HG03108 (cell line): ENCODE results near the gene CCDC197.

ENCODE experiments used
- ATAC-seq: cut with Tn5 transposase; IDR thresholded peaks from one replicate; pipeline ENCODE4 v1.9.1; 2021; ENCODE audit warnings: moderate library complexity; ENCODE audit not compliant: unreplicated experiment

The CCDC197 gene

GRCh38 chr14:93998871-93999403 is 1.8 kb downstream of the CCDC197 start:
- no peak for ATAC-seq

GRCh38 chr14:93999573-93999972 is 2.5 kb downstream of the CCDC197 start:
- no peak for ATAC-seq

GRCh38 chr14:94000267-94000666 is 3.2 kb downstream of the CCDC197 start:
- no peak for ATAC-seq

GRCh38 chr14:94001016-94001415 is 3.9 kb downstream of the CCDC197 start:
- no peak for ATAC-seq

GRCh38 chr14:94001501-94002396 is 4.6 kb downstream of the CCDC197 start:
- ATAC-seq, result no peak

- no peak for ATAC-seq
Observed at GRCh38 chr14:94003397-94003796, 6.3 kb downstream of the CCDC197 start.

GRCh38 chr14:94004015-94004414 is 6.9 kb downstream of the CCDC197 start:
- ATAC-seq, result no peak

GRCh38 chr14:94005324-94006073 is 8.4 kb downstream of the CCDC197 start:
- ATAC-seq, result no peak

GRCh38 chr14:94008234-94008633 is 11.1 kb downstream of the CCDC197 start:
- no peak for ATAC-seq

GRCh38 chr14:94009767-94010166 is 12.7 kb downstream of the CCDC197 start:
- ATAC-seq, result peak; percentile 58

GRCh38 chr14:94010625-94011024 is 13.5 kb downstream of the CCDC197 start:
- ATAC-seq, result no peak

- no peak for ATAC-seq
Observed at GRCh38 chr14:94011795-94012194, 14.7 kb downstream of the CCDC197 start.

- no peak for ATAC-seq
Observed at GRCh38 chr14:94014382-94014781, 17.3 kb downstream of the CCDC197 start.

GRCh38 chr14:94015223-94015622 is 18.1 kb downstream of the CCDC197 start:
- ATAC-seq, result no peak

GRCh38 chr14:94016446-94016976 is 19.4 kb downstream of the CCDC197 start:
- no peak for ATAC-seq

GRCh38 chr14:94018308-94018707 is 21.2 kb downstream of the CCDC197 start:
- ATAC-seq, result no peak

- no peak for ATAC-seq
Observed at GRCh38 chr14:94019329-94019728, 22.2 kb downstream of the CCDC197 start.

GRCh38 chr14:94020267-94020666 is 23.2 kb downstream of the CCDC197 start:
- ATAC-seq, result no peak

- no peak for ATAC-seq
Observed at GRCh38 chr14:94021001-94021400, 23.9 kb downstream of the CCDC197 start.

GRCh38 chr14:94021416-94022157 is 24.5 kb downstream of the CCDC197 start:
- no peak for ATAC-seq
